Keratinocyte (primary cell): ENCODE results near the gene SLC25A1.

ENCODE experiments used
- EZH2 ChIP-seq: IDR thresholded peaks from one replicate; pipeline ENCODE4 v1.6.1; 2012; ENCODE audit warnings: inconsistent platforms, mild to moderate bottlenecking, low read length, moderate library complexity
- TF ChIP-seq, protein P1 (sequence below), 3 experiments: IDR thresholded peaks in 1 of 3; conservative IDR thresholded peaks in 1 of 3; optimal IDR thresholded peaks in 1 of 3; 2 replicates in 2 of 3; 3 replicates in 1 of 3; pipeline versions ENCODE3 to v1.5.1; 2011; ENCODE audit warnings: low read length in 3 of 3, mild to moderate bottlenecking in 3 of 3, moderate library complexity in 2 of 3, control low read depth in 1 of 3, inconsistent platforms in 1 of 3; ENCODE audit not compliant: insufficient read depth in 2 of 3; ENCODE audit errors: extremely low read depth in 1 of 3

- TF ChIP-seq EZH2 = no peak
- TF ChIP-seq, protein P1, sequence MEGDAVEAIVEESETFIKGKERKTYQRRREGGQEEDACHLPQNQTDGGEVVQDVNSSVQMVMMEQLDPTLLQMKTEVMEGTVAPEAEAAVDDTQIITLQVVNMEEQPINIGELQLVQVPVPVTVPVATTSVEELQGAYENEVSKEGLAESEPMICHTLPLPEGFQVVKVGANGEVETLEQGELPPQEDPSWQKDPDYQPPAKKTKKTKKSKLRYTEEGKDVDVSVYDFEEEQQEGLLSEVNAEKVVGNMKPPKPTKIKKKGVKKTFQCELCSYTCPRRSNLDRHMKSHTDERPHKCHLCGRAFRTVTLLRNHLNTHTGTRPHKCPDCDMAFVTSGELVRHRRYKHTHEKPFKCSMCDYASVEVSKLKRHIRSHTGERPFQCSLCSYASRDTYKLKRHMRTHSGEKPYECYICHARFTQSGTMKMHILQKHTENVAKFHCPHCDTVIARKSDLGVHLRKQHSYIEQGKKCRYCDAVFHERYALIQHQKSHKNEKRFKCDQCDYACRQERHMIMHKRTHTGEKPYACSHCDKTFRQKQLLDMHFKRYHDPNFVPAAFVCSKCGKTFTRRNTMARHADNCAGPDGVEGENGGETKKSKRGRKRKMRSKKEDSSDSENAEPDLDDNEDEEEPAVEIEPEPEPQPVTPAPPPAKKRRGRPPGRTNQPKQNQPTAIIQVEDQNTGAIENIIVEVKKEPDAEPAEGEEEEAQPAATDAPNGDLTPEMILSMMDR (optimal IDR thresholded peaks at IDR 0.05 in 1 of 3, IDR thresholded peaks at IDR 0.05 in 1 of 3, conservative IDR thresholded peaks at IDR 0.05 in 1 of 3; ENCODE audit: extremely low read depth in 1 of 3, insufficient read depth in 2 of 3, low read length in 3 of 3) = no peak
These were observed 42.3 kb upstream of the SLC25A1 start for GRCh38 chr22:19220867-19221266.
